Hippocampal formation (tissue), 2 donors: Measurements from ENCODE around the gene ETFB.
A peak's percentile ranks its signal among the peaks of the same experiment; 100 is the strongest.
"Not testable (repeated sequence)": the region's sequence is repeated elsewhere in the genome, so short reads cannot be mapped to it uniquely, and the experiment has no call there.

ENCODE experiments used
- DNase-seq, 2 donors: peaks; one replicate each; lab custom pipeline; 2025; lab: John Stamatoyannopoulos, UW

Gene ETFB

DNA sequence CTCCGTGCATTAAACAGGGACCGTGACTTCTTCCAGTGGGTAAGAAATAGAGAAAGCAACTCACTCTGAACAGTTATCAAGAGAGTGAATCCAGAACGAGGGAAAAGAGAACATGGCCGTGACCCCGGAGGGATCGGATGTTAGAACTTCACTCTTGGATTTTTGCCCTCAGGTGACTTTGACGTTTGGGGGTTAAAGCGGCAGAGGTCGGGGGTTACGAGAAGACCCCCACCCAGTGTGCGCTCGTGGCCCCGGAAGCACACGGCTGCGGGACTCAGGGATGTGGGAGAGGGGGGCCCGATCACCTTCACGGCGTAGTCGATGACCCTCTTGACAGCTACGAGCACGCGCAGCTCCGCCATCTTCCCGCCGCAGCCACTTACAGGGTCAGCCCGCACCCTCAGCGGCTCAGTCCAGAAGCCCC lies at the start of gene ETFB:
ETFB (minus strand) TSS at position 424 of the 424 bp plus-strand sequence; CDS start at position 362, 62 bp downstream.
- DNase-seq, result no peak

- DNase-seq, result no peak
These were observed 49.0 kb upstream of the ETFB start for GRCh38 chr19:51415187-51415586.

GRCh38 chr19:51410950-51411748 lies 45.0 kb upstream of the ETFB start:
- DNase-seq, result no peak

GRCh38 chr19:51407511-51408131 lies 41.4 kb upstream of the ETFB start:
- no peak for DNase-seq

DNA sequence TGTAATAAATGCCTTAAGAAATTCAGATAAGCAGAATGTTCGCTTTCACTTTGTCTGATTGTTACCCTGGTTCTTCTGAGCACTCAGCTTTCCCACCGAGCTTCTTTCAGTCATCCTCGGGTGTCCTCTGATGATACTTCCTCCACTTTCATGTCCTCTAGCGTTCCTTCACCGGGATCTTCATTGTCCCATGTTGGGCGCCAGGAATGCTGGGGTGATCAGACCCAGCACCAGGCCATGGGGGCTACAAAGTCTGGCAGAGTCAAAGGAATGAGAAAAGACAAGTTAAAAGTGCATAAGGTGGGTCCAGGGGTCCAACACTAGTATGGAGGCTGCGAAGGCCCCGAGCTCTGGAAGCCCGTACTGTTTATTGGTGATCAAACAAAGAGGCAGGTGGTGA lies 35.9 kb upstream of the ETFB start:
- no peak for DNase-seq

DNA sequence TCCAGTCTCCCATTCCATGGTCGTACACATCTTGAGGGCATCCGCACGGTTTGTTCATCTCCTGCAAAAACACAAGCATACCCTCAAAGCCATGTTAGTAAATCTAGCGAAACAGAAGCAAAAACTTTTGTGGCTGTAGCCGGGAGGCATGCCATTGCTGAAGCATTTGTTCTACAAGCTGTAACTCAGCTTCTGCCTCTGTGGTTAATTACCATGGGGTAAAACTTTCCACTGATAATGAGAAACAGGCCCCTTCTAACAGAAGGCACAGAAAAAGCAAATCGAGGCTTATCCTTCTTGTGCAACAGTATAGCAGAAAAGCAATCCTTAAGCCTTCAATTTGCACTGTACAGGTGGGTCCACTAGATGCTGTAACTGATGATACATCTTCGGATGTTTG lies 33.7 kb upstream of the ETFB start:
- DNase-seq, result not testable (repeated sequence)

DNA sequence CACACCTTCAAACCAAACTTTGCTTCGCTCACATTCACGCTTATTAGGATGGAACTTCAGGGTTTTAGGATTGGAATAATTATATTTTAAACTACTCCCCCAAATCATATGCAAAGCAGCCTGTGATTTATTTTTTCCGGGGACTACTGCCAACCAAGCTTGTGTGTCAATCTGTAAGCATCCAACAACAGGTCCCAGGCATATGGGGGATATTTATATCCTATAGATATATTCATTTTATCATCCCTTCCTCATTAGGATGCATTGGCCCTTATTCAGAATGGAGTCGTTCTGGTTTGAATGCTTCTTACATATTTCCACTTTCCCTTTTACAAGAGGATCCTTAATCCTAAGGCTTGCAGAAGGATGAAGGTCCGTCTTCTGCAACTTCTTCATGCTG lies 33.0 kb upstream of the ETFB start:
- DNase-seq, result no peak

GRCh38 chr19:51398096-51398704 lies 32.0 kb upstream of the ETFB start:
- DNase-seq, result peak in 1 of 2 donors; percentile 50

DNA sequence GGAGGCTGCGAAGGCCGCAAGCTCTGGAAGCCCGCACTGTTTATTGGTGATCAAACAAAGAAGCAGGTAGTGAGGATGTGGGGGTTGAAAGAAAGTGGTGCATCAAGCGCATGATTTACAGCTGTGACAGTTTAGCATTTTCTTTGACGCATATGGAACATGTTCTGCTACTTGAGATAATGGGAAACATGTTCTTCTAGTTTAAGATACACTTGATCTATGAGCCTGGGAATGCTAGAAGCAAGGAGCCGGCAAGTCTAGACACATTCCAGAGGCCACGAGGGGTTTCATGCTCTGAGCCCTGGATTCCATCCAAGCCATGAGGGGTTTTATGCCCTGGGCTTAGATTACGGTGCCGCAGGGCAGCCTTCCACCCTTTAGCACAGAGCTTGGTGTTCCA lies 31.3 kb upstream of the ETFB start:
- DNase-seq, result not testable (repeated sequence)

DNA sequence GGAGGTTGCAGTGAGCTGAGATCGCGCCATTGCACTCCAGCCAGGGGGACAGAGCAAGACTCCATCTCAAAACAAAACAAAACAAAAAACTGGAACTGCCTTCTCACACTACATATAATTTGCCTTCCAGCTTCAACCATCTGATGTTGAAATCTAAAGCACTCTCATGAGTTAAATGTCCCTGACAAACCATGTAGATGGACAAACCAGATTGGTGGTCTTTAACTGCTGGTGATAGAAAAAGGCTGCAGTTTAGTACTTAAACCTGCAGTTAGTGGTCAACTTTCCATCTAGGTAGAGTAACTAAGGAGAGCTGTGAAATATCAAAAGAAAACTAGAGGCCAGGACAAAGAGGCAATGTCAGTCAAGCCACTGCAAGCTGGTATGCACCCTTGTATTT lies 30.0 kb upstream of the ETFB start:
- DNase-seq, result no peak

DNA sequence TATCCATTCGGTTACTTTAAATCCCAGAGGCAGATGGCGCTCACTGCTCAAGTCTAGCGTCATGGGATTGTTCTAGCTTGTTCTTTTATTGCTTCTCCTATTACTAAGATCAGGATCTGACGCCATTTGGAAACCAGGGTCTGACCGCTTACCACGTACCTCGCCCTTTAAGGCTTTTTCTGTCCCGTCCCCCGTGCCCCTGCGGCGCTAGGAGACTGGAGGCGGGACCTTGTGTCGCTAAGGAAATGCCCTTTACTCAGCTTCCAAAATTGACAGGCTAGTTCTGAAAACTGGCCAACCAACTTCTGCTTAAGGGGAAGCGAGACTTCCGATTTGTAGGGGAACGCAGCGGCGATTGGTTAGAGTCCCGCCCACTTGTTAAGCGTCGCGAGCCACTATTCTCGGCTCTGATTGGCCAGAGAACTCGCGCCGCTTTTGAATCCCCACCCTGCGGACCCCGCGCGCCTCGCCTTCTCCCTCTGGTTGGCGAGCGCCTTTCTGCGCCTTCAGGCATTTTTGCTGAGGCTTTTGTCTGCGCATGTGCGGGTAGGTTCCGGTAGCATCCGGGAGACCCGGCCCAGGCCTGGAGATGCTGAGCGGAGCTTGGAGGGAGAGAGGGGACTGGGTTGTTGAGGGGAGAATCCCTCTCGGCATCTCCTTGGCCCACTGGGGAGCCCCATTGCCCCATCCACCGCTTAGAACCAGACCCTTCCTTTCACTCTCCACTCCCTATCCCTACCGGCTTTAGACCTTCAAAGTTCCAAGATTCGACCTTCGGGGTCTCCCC lies 28.1 kb upstream of the ETFB start:
- peak; percentile 85 to 92 for DNase-seq

DNA sequence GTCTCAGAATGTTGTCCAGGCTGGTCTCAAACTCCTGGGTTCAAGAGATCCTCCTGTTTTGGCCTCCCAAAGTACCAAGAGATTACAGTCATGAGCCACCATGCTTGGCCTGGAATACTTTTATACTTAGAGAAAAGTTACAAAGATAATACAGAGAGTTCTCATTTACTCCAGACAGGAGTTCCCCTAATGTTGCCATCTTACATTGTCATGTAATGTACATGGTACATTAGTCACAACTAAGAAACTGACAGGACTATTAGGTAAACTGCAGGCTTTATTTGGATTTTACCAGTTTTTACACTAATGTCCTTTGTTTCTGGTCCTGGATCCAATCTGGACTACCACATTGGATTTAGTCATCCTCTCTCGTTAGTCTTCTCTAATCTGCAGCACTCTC lies 26.5 kb upstream of the ETFB start:
- DNase-seq, result no peak

DNA sequence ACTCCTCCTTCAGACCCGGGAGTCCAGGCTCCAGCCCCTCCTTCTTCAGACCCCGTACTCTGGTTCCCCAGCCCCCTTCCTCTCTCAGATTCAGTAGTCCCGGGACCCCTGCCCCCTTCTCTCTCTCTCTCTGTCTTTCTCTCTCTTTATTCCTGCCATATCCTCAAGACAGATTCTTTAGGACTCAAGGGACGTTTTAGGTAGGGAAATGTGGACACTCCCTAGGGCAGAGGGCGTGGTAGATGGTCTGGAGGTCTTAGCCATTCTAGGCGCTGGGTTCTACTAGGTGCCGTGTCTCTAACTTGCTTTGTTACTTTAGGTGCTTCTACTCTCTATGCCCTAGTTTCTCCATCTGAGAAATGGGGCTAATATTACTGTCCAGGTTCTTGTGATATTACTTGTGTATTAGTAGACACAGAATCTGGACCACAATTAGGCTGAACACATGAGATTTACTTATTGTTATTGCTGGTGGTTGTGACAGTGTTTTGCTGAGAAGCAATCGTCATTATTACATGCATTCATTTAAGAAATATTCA lies 25.0 kb upstream of the ETFB start:
- no peak for DNase-seq

- DNase-seq, result no peak
These were observed 23.0 kb upstream of the ETFB start for GRCh38 chr19:51389143-51389542.

DNA sequence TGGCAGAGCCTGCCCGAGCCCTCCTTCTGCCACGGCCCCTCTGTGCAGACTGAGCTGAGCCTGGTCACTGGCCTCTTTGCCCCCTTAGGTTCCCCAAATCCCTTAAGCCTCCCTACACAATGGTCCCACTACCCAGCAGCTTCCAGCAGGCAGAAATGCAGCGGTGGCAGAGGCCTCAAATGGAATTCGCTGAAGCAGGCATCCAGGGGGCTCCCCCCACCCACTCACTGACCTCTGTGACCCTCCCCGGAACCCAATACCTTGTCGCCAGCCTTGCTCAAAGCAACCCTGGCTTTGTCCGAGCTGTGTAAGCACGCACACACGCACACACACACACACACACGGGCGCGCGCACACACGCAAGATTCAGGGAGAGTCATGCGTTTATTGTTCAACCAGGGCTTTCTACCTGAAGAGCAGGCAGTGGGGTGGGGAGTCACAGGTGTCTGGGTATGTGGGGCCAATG lies 21.8 kb upstream of the ETFB start, which contains the start of gene LIM2:
LIM2 (minus strand) TSS at position 51 of the 466 bp plus-strand sequence. CDS start 531 bp downstream, outside the sequence.
- DNase-seq, result no peak

- no peak for DNase-seq
These were observed 20.8 kb upstream of the ETFB start for GRCh38 chr19:51386882-51387520.

DNA sequence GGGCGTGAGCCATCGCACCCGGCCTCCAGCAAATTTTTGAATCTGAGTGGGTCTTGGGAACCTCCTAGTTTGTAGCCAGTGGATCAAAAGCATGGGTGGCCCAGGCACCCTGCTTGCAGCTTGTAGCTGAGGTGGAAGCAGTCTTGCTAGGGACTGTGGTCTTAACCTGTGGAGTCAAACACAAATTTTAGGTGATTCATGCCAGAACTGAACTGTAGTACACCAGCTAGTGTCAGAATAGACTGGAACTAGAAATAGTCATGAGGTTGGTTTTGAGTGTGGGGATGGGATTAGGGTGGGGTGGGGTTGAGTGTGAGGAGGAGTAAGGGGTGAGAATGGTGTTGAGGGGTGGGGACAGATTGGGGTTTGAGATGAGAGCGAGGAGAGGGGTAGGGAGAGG lies 15.8 kb upstream of the ETFB start:
- no peak for DNase-seq

DNA sequence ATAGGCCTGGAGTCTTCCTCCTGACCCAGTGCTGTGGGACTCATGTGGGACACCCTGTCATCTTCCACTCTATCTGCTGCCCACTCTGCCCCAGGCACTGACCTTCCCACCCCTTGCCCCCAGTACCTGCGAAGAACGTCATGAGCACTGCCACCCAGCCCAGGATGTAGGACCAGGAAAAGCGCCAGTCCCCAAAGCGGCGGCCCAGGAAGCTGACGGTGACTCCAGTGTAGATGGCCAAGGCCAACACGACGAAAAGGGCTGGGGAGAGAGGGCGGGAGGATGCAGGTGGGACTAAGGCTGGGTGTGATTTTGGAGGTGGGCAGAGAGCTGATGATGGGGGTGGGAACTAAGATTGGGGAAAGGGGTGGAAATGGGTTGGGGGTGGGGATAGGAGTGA lies 14.2 kb upstream of the ETFB start:
- DNase-seq, result no peak

DNA sequence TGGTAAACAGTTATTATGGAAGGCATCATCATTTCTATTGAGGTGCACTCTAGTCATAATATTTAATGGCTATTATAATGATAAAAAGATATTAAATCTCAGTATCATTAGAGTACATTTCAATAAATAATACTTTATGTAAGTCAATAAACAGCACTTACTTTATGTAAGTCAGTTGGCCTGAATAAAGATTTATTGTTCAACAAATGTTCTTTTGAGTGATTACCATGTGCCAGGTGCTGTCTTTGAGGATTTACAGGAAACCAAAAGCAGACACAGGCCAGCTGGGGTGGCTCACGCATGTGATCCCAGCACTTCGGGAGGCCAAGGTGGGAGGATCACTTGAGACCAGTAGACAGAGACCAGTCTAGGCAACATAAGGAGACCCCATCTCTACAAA lies 11.2 kb upstream of the ETFB start:
- DNase-seq, result no peak

DNA sequence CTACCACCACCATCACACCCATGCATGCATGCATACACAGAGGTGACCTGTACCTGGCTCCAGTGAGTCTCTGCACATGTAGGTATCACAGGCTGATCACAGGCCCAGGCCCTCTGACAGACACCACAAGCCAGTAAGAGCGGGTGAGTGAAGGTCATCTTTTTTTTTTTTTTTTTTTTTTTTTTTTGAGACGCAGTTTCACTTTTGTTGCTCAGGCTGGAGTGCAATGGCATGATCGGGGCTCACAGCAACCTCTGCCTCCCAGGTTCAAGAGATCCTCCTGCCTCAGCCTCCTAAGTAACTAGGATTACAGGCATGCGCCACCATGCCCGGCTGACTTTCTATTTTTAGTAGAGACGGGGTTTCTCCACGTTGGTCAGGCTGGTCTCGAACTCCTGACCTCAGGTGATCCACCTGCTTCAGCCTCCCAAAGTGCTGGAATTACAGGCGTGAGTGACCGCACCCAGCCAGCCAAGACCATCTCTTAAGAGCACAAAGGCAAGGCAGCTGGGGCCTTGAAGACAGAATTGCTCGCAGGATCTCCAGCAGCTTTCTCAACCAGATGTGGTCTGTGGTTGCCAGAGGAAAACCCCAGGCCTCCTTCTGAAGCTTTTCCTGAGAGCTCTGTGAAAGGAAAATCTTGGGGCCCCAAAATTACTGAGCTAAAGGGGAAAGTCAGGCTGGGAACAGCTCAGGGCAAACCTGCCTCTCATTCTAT lies 9.5 kb upstream of the ETFB start:
- DNase-seq, result no peak
